Endothelial cell of umbilical vein (primary cell): ENCODE results near the gene KRR1. TPM values are rescaled to one million over a fixed set of nuclear protein-coding genes. Genes with fewer than 3 reads are reported as not detected.
"Not testable (repeated sequence)": the region's sequence is repeated elsewhere in the genome, so short reads cannot be mapped to it uniquely, and the experiment has no call there.

Experiments
- BruUV-seq: library from RNA; stranded (reverse); fragments of 400-500 nt; replicated peaks from 2 replicates; lab custom pipeline; 2021; lab: Mats Ljungman, UMichigan
- CTCF ChIA-PET: fragments of 300-600, 350-600 bp; sonication (Branson Sonifier 250); formaldehyde crosslinking; loops from one replicate; lab custom pipeline; 2021; ENCODE audit warnings: antibody characterized with exemption, inconsistent platforms; lab: Charles Lee
- POLR2A ChIA-PET: fragments of 300-600, 350-600 bp; sonication (Branson Sonifier 250); formaldehyde crosslinking; loops from one replicate; lab custom pipeline; 2021; ENCODE audit warnings: antibody characterized with exemption, inconsistent platforms; lab: Charles Lee
- DNase-seq: peaks from one replicate; pipeline ENCODE4 v3.0.0-alpha.2; 2011; ENCODE audit warnings: low read depth, low spot score
- FAIRE-seq: peaks from 2 replicates; lab custom pipeline; 2011; peaks lifted over from hg19 to GRCh38; lab: Jason Lieb, UNC
- H2AFZ ChIP-seq: 2 replicates; pipeline ENCODE4 v1.6.0; 2012; ENCODE audit warnings: low read depth, low read length, control low read depth, inconsistent platforms
- H3K27ac ChIP-seq: 2 replicates; pipeline ENCODE4 v1.5.1; 2011; ENCODE audit warnings: low read depth, mild to moderate bottlenecking, control low read depth, low read length, moderate library complexity; ENCODE audit not compliant: insufficient read depth
- H3K27me3 ChIP-seq, 2 experiments: 2 replicates each; pipeline versions ENCODE4 v1.6.0 to v1.6.1; 2011; ENCODE audit warnings: low read length in 2 of 2, mixed read lengths in 1 of 2; ENCODE audit not compliant: control insufficient read depth in 2 of 2, insufficient read depth in 2 of 2
- H3K36me3 ChIP-seq, 2 experiments: 2 replicates in 1 of 2; 3 replicates in 1 of 2; pipeline ENCODE4 v1.5.1; 2011; ENCODE audit warnings: low read length in 2 of 2, mild to moderate bottlenecking in 1 of 2, moderate library complexity in 1 of 2; ENCODE audit not compliant: control insufficient read depth in 2 of 2, insufficient read depth in 2 of 2; ENCODE audit errors: extremely low read depth in 1 of 2
- H3K4me1 ChIP-seq: 3 replicates; pipeline ENCODE4 v1.5.1; 2011; ENCODE audit warnings: mild to moderate bottlenecking, low read length; ENCODE audit not compliant: control insufficient read depth, insufficient read depth; ENCODE audit errors: extremely low read depth
- H3K4me2 ChIP-seq: 2 replicates; pipeline ENCODE4 v1.6.1; 2011; ENCODE audit warnings: low read length, control low read depth, mixed read lengths; ENCODE audit not compliant: insufficient read depth
- H3K4me3 ChIP-seq, 3 experiments: fragments of 200-600 bp in 1 of 3; sonication (generic), shearing (Covaris generic) in 1 of 3; replicated peaks in 1 of 3; 2 replicates each; pipeline ENCODE4 v1.5.1; 2011 to 2016; ENCODE audit warnings: control low read depth in 3 of 3, low read length in 3 of 3, mild to moderate bottlenecking in 2 of 3, inconsistent platforms in 1 of 3, low read depth in 1 of 3, moderate library complexity in 1 of 3; ENCODE audit not compliant: insufficient read depth in 1 of 3
- H3K79me2 ChIP-seq: 2 replicates; pipeline ENCODE4 v1.6.0; 2012; ENCODE audit warnings: low read length, inconsistent platforms; ENCODE audit not compliant: control insufficient read depth, insufficient read depth
- H3K9ac ChIP-seq: replicated peaks from 2 replicates; pipeline ENCODE3; 2011; ENCODE audit warnings: low read length, control low read depth; ENCODE audit not compliant: insufficient read depth; ENCODE audit errors: extremely low read depth
- H3K9me1 ChIP-seq: replicated peaks from 3 replicates; pipeline ENCODE4 v1.6.0; 2011; ENCODE audit warnings: mild to moderate bottlenecking, low read length; ENCODE audit not compliant: control insufficient read depth, insufficient read depth; ENCODE audit errors: extremely low read depth
- H3K9me3 ChIP-seq: replicated peaks from 2 replicates; pipeline ENCODE4 v1.5.1; 2012; ENCODE audit warnings: low read length, inconsistent platforms; ENCODE audit not compliant: control insufficient read depth, insufficient read depth
- H4K20me1 ChIP-seq: replicated peaks from 2 replicates; pipeline ENCODE3; 2011; ENCODE audit warnings: mild to moderate bottlenecking, low read length; ENCODE audit not compliant: control insufficient read depth, insufficient read depth; ENCODE audit errors: extremely low read depth
- CTCF ChIP-seq, 2 donors: IDR thresholded peaks; 1 replicate in 1 of 2; 2 replicates in 1 of 2; pipeline ENCODE4 v1.5.1; 2011; ENCODE audit warnings: low read length in 2 of 2, mild to moderate bottlenecking in 2 of 2, moderate library complexity in 2 of 2, control low read depth in 1 of 2, inconsistent platforms in 1 of 2, low read depth in 1 of 2; ENCODE audit not compliant: insufficient read depth in 1 of 2; ENCODE audit errors: extremely low read depth in 1 of 2
- EZH2 ChIP-seq: IDR thresholded peaks from 2 replicates; pipeline ENCODE4 v1.6.1; 2012; ENCODE audit warnings: borderline replicate concordance, low read depth, mild to moderate bottlenecking, moderate library complexity, low read length, inconsistent platforms; ENCODE audit not compliant: severe bottlenecking
- FOS ChIP-seq: IDR thresholded peaks from 2 replicates; pipeline ENCODE4 v1.6.1; 2011; ENCODE audit warnings: mild to moderate bottlenecking, low read length, moderate library complexity, borderline replicate concordance; ENCODE audit not compliant: insufficient read depth
- GATA2 ChIP-seq: IDR thresholded peaks from 2 replicates; pipeline ENCODE4 v1.7.0; 2011; ENCODE audit warnings: low read depth, mild to moderate bottlenecking, moderate library complexity, mixed read lengths, low read length; ENCODE audit not compliant: insufficient read length, insufficient read depth
- JUN ChIP-seq: IDR thresholded peaks from 2 replicates; pipeline ENCODE4 v1.6.1; 2011; ENCODE audit warnings: borderline replicate concordance, low read depth; ENCODE audit not compliant: insufficient read length, insufficient read depth
- MAX ChIP-seq: IDR thresholded peaks from 2 replicates; pipeline ENCODE4 v1.6.1; 2011; ENCODE audit not compliant: insufficient read depth, insufficient read length
- MYC ChIP-seq: IDR thresholded peaks from one replicate; pipeline ENCODE4 v1.6.1; 2011; ENCODE audit warnings: mild to moderate bottlenecking, low read depth, low read length
- POLR2A ChIP-seq: IDR thresholded peaks from 2 replicates; pipeline ENCODE4 v1.6.1; 2012; ENCODE audit warnings: low read depth, mild to moderate bottlenecking, control low read depth, low read length
- POLR2AphosphoS5 ChIP-seq: IDR thresholded peaks from 2 replicates; pipeline ENCODE4 v1.6.1; 2012; ENCODE audit warnings: low read depth, mild to moderate bottlenecking, control low read depth, low read length, moderate library complexity; ENCODE audit not compliant: insufficient read depth
- dilution Hi-C: fragments of 300-500 bp; cut with MboI; formaldehyde crosslinking; loops from one replicate; pipeline ENCODE4 v1.15.0; 2019; ENCODE audit warnings: low sequenced_read_pairs; ENCODE audit not compliant: extremely low pct_ligation_motif_present
- intact Hi-C: fragments of 100-400 bp; cut with micrococcal nuclease; formaldehyde crosslinking; loops from one replicate; pipeline ENCODE4 v1.10.0; 2022
- polyA plus RNA-seq, 4 experiments: library from polyadenylated mRNA; depleted of rRNA in 3 of 4; stranded (reverse) in 3 of 4; unstranded in 1 of 4; fragments of >200 nt; gene quantifications; 2 replicates each; pipeline versions ENCODE4 v1.2.1 to v1.2.3, GENCODE V29; 2011 to 2012; ENCODE audit warnings: missing spikeins in 1 of 4
- total RNA-seq: library from RNA; stranded (reverse); gene quantifications from 2 replicates; pipeline ENCODE4 v1.2.3, GENCODE V29; 2021

Gene KRR1
- total and polyA plus RNA-seq, 2 donors (not counting 3 experiments of a cell fraction or from before 2014, with no cell fraction given), result 5.9 to 49.3 TPM

DNA sequence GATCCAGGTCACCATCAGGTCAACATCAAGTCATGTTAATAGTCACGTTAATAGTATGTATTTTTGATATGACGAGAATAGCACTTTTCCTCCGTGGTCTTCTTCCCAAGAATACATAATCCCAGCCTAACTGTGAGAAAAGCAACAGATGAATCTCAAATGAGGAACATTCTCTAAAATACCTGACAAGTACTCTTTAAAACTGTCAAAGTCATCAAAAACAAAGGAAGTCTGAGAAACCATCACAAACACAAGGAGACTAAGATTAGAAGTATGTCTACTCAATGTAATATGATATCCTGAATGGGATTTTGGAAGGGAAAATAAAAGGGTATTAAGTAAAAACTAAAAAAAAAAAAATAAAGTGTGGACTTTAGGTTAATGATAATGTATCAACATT is 67.7 kb downstream of the KRR1 start:
- dilution Hi-C loops (no loop called here), intact Hi-C loops (no loop called here)
- no TSS peak for BruUV-seq
- Histone ChIP-seq H3K27ac (no peak overlapping the region), H3K27me3 (no peaks in the 10 kb centered on the region), H3K4me2 (no peak overlapping the region), H3K4me1 (peaks cover 9% of the 10 kb centered on the region), H3K79me2 (no peaks in the 10 kb centered on the region), H3K4me3 (no peak overlapping the region), H3K9ac (no peak overlapping the region), H3K9me3 (no peaks in the 10 kb centered on the region), H3K36me3 (no peaks in the 10 kb centered on the region), H3K9me1 (no peaks in the 10 kb centered on the region), H4K20me1 (no peaks in the 10 kb centered on the region), H2AFZ (no peak overlapping the region)
- ChIA-PET CTCF (interaction anchor here (1.6 kb wide), 1 partner anchor 41 kb away, joined by 5 read pairs; no protein-coding TSS in a partner anchor), POLR2A (no interaction called here)
- FAIRE-seq (no peak), DNase-seq (no peak)
- TF ChIP-seq FOS (no peak), CTCF (IDR thresholded peaks at IDR 0.05; ENCODE audit: extremely low read depth in 1 of 2, insufficient read depth in 1 of 2, low read depth in 1 of 2, low read length in 2 of 2) (no peak), MYC (no peak), EZH2 (no peak), POLR2A (no peak), GATA2 (no peak), POLR2AphosphoS5 (no peak), JUN (no peak), MAX (no peak)

GRCh38 chr12:75442454-75442853 is 69.0 kb downstream of the KRR1 start:
- POLR2A ChIA-PET, BruUV-seq, H3K9me3 ChIP-seq, H3K4me3 ChIP-seq, H2AFZ ChIP-seq, H3K36me3 ChIP-seq, FAIRE-seq, intact Hi-C loops, DNase-seq, H3K27me3 ChIP-seq, H4K20me1 ChIP-seq, H3K9ac ChIP-seq, H3K9me1 ChIP-seq, H3K79me2 ChIP-seq, H3K4me2 ChIP-seq, H3K4me1 ChIP-seq, dilution Hi-C loops, H3K27ac ChIP-seq: not testable (repeated sequence)
- CTCF ChIA-PET, result interaction anchor here (1.2 to 1.6 kb wide), 2 partner anchors 11 to 43 kb away, joined by 3 to 5 read pairs; no protein-coding TSS in a partner anchor
